ENCODE results near the gene CACHD1. TPM values are rescaled to one million over a fixed set of nuclear protein-coding genes. Genes with fewer than 3 reads are reported as not detected.

Gene CACHD1
- 10 to 100 TPM; 24.5 to 35.7 (median 34.4) TPM for polyA plus RNA-seq (ENCODE audit: insufficient read depth in 1 of 5, insufficient read length in 5 of 5, low replicate concordance in 1 of 5)
- long read RNA-seq, donor 1, partial matches to known transcripts, result 5 of 5 reads
- long read RNA-seq, donor 1, other reads (novel, unspliced or antisense), result 0 of 5 reads
- long read RNA-seq, donor 2, full-length matches to known transcripts, result 1 of 1 reads
- long read RNA-seq, donor 2, partial matches to known transcripts, result 0 of 1 reads
- long read RNA-seq, donor 2, other reads (novel, unspliced or antisense), result 0 of 1 reads
- long read RNA-seq, donor 3, result 0 reads
- long read RNA-seq, donor 4, full-length matches to known transcripts, result 1 of 1 reads
- long read RNA-seq, donor 4, partial matches to known transcripts, result 0 of 1 reads
- long read RNA-seq, donor 4, other reads (novel, unspliced or antisense), result 0 of 1 reads
- long read RNA-seq, donor 5, full-length matches to known transcripts, result 2 of 2 reads
- long read RNA-seq, donor 5, partial matches to known transcripts, result 0 of 2 reads
- long read RNA-seq, donor 5, other reads (novel, unspliced or antisense), result 0 of 2 reads
- long read RNA-seq, donor 6, full-length matches to known transcripts, result 2 of 8 reads
- long read RNA-seq, donor 6, partial matches to known transcripts, result 6 of 8 reads
- long read RNA-seq, donor 6, other reads (novel, unspliced or antisense), result 0 of 8 reads
- long read RNA-seq, donor 7, result 0 reads
- long read RNA-seq, donor 8, result 0 reads

DNA sequence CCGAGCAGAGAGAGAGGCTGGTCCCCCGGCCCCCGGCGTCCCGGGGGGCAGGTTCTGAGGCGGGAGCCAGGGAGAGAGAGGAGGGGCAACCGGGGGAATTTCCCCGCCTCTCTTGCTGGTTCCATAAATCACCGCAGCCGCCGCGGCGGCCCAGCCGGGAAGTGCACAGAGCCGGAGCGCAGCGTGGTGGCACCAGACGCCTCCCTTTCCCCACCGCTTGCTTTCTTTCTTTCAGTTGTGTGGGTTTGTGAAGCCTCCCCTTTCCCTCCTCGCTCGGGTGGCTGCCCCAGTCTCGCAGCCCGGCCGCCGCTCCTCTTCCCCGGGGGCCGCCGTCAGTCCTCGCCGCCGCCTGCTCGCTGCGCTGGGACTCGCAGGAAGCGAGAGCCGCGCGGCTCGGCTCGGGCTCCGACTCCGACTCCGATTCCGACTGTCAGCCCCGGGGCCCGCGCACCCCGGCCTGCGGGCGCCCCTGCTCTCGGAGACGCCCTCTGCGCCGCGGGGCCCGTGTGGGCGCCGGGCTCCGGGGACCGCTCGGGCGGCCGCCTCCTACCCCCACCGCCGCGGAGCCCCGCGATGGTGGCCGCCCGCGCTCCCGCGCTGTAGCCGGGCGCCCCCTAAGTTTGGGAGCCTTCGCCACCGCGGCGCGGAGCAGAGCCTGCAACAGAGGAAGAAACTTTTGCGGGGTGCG lies at the start of gene CACHD1:
Gene CACHD1, plus strand, starts transcription at position 153 of the 688 bp plus-strand sequence. CDS start 616 bp downstream, outside the sequence.
- DNase-seq, result peak; percentile 86 to 87

DNA sequence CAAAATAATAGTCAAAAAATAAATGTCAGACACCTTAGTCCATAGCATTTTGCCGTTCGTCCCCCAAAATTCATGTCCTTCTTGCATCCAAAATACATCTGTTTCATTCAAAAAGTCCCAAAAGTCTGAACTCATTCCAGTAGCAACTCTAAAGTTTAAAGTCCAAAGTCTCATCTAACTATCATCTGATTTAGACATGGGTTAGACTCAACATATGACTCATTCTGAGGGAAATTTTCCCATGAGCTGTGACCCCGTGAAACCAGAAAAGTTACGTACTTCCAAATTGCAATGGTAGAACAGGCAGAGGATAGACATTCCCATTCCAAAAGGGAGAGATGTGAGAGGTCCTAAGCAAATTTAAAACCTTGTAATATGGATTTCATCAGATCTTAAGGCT lies 48.6 kb upstream of the CACHD1 start:
- DNase-seq, result no peak

DNA sequence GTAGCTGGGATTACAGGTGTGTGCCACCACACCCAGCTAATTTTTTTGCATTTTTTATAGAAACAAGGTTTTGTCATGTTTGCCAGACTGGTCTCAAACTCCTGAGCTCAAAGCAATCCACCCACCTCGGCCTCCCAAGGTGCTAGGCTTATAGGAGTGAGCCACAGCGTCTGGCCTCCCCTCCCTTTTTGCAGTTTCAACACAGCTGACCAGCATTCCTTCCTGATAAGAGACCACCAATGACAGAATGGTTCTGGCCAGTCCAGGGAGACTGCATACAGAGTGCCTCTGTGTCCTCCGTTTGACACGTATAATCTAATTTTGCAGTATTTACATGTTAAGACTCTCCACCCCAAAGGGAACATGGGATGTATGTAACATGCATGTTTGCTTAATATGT lies 46.4 kb upstream of the CACHD1 start:
- no peak for DNase-seq

DNA sequence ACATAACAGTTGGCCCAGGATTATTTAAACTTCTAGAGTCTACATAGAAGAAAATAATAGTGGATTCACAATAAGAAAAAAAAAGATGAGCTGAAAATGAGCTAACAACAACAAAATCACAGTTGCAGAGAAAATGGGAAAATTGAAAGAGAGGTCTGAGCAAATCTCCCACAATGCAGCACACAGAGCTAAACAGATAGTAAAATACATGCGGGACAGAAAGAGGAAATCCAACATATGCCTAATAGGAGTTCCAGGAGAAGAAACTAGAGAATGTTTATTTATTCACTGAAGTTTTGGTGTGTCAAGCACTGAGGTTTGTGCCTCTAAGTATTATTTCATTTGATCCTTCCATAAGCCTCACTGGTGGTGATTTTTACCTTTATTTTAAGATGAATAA lies 45.5 kb upstream of the CACHD1 start:
- no peak for DNase-seq

DNA sequence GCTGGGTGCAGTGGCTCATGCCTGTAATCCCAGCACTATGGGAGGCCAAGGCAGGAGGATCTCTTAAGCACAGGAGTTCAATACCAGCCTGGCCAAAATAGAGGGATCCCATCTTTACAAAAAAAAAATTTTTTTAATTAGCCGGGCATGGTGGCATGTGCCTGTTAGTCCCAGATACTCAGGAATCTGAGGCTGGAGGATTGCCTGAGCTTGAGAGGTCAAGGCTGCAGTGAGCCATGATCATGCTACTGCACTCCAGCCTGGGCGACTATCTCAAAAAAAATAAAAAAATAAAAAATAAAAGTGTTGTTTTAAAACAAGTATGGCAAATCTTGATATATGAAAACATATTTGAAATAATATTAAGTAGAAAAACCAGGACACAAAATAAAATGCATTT lies 44.4 kb upstream of the CACHD1 start:
- no peak for DNase-seq

DNA sequence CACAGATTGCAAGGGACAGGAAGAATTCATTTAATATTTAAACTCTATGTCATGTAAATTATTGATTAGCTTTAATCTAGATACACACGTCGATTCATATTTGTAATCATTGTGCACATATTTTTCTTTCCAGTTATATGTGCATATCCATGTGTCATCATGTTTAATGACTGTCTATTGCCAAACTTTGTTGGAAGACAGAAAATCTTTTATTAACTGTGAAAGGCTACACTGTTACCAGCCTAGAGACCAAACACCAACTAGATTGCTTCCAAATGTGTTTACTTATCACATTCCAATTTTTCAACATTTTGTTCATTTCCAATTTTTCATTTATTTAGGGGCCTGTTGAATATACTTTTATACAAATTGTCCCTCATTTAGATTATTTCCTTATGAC lies 43.2 kb upstream of the CACHD1 start:
- no peak for DNase-seq

DNA sequence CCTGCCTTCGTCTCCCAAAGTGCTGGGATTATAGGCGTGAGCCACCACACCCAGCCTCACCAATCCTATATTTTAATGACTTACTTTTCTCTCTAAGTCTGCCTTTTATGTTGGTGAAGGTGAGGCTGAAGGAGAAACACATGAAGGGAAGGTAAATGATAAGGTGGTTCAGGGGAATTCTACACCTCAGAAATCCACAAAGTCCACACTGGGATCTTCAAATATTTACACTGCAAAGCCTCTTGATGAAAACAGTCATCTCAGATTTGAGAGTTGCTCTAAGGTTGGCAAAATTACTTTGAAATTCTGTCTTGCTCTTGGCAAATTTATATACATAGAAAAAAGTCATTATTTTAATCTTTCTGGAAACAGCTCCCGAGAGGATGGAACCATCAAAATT lies 42.0 kb upstream of the CACHD1 start:
- DNase-seq, result no peak

DNA sequence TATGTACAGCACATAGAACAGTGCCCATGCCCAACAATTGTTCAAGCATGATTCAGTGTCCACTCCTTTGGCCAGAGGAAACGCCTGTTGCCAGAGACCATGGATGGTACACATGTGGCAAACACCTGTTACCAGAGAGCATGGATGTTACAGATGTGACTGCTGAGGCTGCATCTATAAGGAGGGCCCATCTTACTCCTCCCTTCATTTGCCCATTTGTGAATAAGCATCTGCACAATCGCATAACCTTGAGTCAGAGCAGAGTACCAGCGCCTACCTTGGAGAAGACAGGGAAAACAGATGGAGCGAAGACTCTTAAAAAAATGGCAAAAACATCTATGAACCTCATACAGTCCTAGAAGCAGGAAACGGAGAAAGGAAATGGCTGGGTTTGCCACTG lies 36.6 kb upstream of the CACHD1 start:
- no peak for DNase-seq

DNA sequence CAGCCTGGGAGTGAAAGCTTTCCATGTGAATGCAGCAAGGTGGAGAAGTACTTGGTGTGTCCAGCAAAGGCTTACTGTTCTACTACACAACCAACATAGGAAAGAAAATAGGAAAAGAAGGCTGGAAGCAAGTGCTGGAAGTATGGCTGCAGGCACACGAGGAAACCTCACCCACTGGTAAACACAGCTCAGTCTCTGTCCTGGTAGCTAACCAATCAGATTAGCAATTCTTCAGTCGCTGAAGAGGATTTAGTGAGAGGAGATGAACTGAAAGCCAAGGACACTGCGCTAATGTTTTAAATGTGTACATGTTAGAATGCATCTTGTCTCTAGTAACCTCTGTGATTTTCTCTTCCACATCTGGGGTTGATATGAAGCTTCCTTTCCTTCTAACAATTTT lies 36.2 kb upstream of the CACHD1 start:
- DNase-seq, result no peak

DNA sequence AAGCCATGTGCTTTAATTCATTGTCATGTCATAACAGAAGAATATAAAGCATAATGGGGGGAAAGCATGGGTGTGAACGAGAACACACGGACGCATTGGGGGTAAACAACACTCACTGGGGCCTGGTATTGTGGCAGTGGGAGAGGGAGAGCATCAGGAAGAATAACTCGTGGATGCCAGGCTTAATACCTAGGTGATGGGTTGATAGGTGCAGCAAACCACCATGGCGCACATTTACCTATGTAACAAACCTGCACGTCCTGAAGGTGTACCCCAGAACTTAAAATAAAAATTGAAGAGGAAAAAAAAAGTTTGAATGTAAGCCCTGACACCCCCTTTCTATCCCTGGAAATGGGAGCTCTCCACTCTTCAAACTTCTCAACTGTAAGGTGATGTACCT lies 34.9 kb upstream of the CACHD1 start:
- DNase-seq, result no peak

DNA sequence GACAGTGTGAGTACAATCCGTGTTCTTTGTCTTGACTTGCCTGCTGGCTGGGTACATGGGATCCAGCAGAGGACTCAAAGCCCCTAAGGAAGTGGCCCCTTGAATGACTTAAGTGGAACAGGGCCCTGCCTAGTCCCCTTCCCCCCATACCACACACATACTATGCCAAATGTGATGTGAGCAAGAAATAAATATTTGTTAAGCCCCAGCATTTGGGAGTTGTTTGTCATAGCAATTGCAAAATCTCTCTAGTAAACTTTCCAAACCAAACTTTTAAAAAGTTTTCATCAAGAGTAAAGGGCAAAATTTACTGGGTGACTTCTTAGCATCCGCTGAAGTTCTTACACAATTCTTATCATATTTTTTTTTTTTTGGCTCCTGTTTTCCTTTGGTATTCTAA lies 32.5 kb upstream of the CACHD1 start:
- DNase-seq, result peak in 1 of 2 donors; percentile 23

DNA sequence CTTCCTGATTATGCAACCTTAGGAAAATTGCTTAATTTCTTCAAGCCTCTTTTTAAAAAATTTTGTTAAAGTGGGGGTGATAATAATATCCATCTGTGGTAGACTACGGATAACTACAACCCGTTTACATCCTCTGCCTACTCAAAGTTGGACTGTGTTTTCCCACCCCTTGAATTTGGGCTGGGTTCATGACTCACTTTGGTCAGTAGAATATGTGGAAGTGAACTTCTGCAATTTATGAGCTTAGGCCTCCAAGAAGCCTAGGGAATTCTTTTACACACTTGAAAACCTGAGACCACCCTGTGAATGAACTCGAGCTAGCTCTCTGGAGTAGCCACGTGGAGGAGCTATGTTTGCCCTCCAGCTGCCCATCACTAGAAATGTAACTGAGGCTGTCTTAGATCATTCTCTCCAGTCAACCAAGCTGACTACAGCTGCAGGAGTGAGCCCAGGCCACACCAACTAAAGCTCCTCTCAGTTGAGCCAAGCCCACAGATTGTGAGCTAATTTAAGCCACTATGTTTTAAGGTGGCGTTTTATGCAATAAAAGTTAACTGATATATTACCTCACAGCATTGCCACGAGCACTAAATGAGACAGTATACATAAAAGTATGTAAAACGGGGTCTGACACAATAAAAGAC lies 29.6 kb upstream of the CACHD1 start:
- DNase-seq, result no peak

DNA sequence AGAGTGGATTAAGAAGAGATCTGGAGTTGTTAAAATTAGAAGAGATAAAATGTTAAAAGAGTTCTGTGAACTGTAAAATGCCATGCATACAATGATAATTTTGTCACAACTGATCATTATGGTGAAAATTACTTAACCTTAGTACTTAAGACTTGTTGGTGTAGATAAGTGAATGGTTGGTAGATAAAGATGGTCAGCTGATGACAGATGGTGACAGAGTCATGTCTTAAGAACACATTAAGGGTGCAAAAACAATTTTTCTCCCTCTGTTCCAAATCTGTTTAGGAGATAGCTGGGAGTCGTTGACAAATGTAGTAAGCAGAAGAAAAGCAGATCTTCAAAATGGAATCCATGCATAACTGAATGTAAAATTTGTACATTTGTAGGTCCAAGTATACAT lies 18.5 kb upstream of the CACHD1 start:
- no peak for DNase-seq

DNA sequence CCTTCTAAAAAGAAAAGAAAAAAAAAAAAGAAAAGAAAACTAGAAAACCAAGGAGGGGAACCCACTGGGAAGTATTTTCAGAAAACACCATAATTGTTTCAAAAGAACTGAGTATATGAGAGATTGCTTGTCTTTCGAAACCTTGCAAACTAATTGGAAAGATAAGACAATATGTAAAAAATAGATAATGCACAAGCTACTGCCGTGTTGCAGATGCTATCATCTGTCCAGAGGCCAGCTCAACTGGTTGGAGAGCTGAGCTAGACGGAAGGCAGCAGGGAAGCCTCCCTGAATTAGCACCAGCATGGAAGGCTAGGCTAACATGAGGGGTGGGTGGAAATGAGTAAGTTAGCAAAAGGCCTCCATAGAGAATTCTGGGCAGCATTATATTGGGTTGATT lies 16.2 kb upstream of the CACHD1 start:
- DNase-seq, result no peak

DNA sequence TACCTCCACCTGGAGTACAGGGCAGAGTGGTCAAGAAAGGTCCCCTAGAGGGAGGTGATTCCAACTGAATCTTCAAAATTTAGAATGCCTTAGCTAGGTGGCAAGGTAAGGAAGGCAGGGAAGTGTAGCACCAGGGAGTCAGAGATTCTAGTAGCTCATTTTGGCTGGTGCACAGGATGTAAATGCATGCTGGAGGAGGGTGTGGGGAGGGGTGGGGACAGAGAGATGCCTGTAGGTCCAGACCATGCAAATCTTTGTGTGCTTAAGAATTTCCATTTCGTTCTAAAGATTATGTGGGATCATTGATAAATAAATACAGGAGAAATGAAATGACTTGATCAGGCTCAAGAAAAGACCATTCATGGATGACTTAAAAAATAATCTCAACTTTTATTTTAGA lies 11.0 kb upstream of the CACHD1 start:
- DNase-seq, result no peak

DNA sequence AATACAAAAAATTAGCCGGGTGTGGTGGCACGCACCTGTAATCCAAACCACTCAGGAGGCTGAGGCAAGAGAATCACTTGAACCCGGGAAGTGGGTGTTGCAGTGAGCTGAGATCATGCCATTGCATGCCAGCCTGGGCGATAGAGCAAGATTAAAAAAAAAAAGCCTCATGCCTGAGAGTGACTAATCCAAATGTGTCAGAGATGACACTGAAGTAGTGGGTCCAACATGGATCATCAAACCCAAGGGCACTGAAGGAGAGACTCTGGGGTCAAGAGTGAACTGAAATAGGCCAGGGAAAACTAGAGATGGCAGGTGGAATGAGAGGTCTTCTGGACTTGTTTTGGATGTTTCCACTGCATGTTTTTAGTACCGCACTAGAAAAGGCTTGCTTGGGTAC lies 10.2 kb upstream of the CACHD1 start:
- DNase-seq, result no peak

DNA sequence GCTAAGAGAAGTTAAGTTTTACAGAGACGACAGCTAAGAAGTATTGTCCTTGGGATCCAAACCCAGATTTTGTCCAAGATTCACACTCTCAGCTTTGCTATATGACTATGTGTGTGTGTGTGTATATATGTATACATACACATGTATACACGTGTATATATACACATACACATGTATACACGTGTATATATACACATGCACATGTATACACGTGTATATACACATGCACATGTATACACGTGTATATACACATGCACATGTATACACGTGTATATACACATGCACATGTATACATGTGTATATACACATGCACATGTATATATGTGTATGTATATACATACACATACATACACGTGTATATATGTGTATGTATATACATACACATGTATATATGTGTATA lies 3.9 kb upstream of the CACHD1 start:
- DNase-seq, result no peak

DNA sequence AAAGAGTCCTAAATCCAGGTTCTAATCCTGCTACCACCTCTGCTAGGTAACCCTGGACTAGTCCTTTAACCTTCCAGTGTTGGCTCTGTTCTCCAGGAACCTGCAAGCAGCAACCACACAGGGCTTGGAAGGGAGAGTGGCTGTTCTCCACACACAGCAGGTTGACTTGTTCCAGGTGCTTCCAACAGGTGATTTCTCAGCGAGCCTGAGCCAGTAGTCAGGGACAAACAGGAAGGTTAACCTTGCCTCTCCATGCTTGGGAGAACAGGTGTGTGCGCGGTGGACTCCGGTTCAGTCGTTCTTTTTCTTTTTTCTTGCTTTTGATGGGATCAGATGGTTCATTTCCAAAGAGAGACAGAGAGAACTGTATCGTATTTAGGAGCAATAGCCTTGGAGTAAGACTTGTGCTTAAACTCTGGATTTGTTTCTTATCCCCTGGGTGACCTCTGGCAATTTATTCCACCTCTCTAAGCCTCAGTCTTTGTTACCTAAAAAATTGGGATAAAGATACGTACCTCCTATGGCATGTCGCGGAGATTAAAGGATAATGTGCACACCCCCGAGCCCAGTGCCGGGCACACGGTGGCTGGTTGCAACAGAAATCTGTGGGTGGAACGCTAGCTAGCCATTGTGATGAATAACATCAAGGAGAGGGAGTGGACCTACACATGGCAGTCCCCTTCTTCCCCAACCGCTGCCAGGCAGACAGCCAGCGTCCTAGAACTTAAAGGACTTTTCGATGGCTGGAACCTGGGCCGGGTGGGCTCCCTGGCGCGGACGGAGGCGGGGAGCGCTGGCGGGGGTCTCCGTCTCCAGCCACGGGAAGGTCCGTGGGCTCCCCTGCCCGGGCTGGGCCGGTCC lies 583 bp upstream of the CACHD1 start:
- no peak for DNase-seq

DNA sequence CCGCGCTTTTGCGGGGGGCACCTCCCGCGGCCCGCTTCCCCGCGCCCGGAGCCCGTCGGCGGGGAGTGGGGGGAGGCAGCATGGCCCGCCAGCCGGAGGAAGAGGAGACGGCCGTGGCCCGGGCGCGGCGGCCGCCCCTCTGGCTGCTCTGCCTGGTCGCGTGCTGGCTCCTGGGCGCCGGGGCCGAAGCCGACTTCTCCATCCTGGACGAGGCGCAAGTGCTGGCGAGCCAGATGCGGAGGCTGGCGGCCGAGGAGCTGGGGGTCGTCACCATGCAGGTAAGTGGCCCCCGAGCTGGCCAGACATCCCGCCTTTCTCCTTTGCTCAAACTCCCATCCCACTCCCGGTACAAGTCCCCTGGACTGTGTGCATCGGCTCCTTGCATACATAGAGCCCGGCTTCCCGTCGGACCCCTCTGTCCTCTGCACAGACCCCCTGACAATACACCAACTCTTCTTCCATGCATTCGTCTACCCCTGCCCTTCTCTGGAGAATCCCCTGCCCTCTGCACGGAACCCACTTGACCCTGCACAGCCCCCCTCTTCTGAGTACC lies 812 bp downstream of the CACHD1 start:
- peak; percentile 33 to 34 for DNase-seq

DNA sequence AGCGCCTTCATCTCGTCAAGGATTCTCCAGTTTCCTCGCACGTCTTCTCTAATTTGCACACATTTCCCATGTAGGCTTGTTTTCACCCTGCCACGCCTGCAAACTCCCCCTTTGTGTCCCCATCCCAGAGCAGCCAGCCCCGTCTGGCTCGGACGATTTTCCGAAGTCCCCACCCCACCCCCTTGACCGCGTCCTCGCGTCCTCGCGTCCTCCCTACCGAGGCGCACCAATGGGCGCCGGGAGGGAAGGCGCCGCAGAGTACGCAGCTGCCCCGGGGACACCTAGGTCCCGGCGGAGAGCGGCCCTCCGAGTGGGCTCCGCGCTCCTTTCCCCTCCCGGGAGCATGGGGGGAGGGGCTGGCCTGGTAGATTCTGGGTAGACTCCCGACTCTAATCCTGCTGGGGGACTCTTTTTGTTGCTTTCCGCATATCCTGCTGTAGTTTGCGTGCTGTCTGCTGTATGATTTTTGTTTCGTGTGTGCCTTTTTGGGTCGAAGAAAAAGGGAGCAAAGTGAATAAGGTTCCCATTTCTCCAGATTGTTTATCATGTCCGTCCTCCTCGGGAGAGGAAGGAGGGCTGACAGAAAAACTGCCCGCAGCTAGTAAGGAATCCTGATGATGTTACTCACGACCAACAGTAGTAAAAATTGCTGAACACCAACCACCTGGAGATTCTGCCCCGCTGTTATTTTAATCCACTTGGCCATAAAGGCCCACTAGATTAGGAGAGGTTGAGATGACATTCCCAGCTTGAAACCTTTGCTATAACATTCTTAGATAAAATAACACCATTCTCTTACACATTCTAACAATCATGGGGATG lies 1.5 kb downstream of the CACHD1 start:
- DNase-seq, result peak in 1 of 2 donors; percentile 35

Measured in right lung (tissue), 10 donors.